DMS153 (cell line): ENCODE measurements around the gene PRAMEF18.
"Not testable (repeated sequence)": the region's sequence is repeated elsewhere in the genome, so short reads cannot be mapped to it uniquely, and the experiment has no call there.

Experiments used
- DNase-seq: peaks from one replicate; lab custom pipeline; 2025; lab: John Stamatoyannopoulos, UW

PRAMEF18 gene

GRCh38 chr1:13208712-13209111 lies 17.2 kb downstream of the PRAMEF18 start:
- not testable (repeated sequence) for DNase-seq

- not testable (repeated sequence) for DNase-seq
These were observed 24.6 kb downstream of the PRAMEF18 start, which contains the start of gene PRAMEF13 for GRCh38 chr1:13201309-13201708. TSS of gene PRAMEF13 (minus strand) at chr1:13201409. CDS start at chr1:13199589, 1,820 bp downstream.
